Measurements from ENCODE around the gene EGFLAM.

Gene EGFLAM

DNA sequence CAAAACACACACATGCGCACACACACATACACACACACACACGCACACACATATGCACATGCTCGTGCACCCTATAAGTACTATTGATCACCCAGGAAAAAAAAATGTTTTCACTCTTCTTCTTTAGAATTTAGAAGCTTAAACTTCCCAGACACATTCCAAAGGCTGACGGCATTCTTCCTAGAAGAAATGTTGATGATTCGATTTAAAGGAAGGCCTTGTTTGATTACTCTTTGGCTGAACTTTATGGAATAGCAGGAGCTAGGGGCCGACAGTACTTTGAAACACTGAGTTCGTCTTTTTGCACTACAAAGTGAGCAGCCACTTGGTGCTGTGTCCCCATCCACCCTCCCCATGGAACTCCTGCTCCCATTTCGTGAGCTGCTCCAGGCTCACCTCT lies 113.2 kb downstream of the EGFLAM start:
- H3K79me2 ChIP-seq (ENCODE audit: insufficient read depth, low read length): no peaks in the 10 kb centered on the region
- H4K20me1 ChIP-seq (ENCODE audit: insufficient read depth, low read length): no peaks in the 10 kb centered on the region
- H3K36me3 ChIP-seq (ENCODE audit: insufficient read depth, low read length): no peaks in the 10 kb centered on the region
- no peaks in the 10 kb centered on the region for H3K4me1 ChIP-seq (ENCODE audit: insufficient read depth, low read length, severe bottlenecking)
- no peaks in the 10 kb centered on the region for H3K9me2 ChIP-seq (ENCODE audit: low read depth, low read length)
- H3K9ac ChIP-seq (ENCODE audit: low read length): no peak overlapping the region
- H2AFZ ChIP-seq (ENCODE audit: low read length): no peak overlapping the region
- H3K27ac ChIP-seq (ENCODE audit: low read depth, low read length, poor library complexity, severe bottlenecking): no peak overlapping the region
- H3K4me3 ChIP-seq (ENCODE audit: low read depth, low read length, poor library complexity, severe bottlenecking): no peak overlapping the region
- H3F3A ChIP-seq (ENCODE audit: insufficient read depth, low read length): no peaks in the 10 kb centered on the region
- TF ChIP-seq EZH2 (IDR thresholded peaks at IDR 0.05; ENCODE audit: borderline replicate concordance, low read length): no peak
- no peak overlapping the region for H3K4me2 ChIP-seq (ENCODE audit: low read length)
- H3K27me3 ChIP-seq (ENCODE audit: insufficient read depth, low read length): peaks cover 3% of the 10 kb centered on the region; the same call in 1 of the 2 replicates
- no peaks in the 10 kb centered on the region for H3K9me3 ChIP-seq (ENCODE audit: low read length)

DNA sequence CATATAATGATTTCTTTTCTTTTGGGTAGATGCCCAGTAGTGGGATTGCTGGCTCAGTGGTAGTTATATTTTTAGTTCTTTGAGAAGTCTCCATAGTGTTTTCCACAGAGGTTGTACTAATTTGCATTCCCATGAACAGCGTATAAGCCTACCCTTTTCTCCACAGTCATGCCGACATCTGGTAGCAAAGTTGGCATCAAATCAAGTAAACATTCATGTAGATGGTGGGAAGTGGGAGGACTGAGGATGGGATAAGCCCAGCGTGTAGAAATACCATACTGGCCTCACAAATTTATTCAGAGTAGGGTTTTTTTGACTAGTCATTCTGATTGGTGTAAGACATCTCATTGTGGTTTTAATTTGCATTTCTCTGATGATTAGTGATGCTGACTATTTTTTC lies 115.4 kb downstream of the EGFLAM start:
- no peak overlapping the region for H3K27ac ChIP-seq (ENCODE audit: low read depth, low read length, poor library complexity, severe bottlenecking)
- H3K79me2 ChIP-seq (ENCODE audit: insufficient read depth, low read length): no peaks in the 10 kb centered on the region
- no peak overlapping the region for H3K9ac ChIP-seq (ENCODE audit: low read length)
- TF ChIP-seq EZH2 (IDR thresholded peaks at IDR 0.05; ENCODE audit: borderline replicate concordance, low read length): no peak
- TF ChIP-seq, protein P1, sequence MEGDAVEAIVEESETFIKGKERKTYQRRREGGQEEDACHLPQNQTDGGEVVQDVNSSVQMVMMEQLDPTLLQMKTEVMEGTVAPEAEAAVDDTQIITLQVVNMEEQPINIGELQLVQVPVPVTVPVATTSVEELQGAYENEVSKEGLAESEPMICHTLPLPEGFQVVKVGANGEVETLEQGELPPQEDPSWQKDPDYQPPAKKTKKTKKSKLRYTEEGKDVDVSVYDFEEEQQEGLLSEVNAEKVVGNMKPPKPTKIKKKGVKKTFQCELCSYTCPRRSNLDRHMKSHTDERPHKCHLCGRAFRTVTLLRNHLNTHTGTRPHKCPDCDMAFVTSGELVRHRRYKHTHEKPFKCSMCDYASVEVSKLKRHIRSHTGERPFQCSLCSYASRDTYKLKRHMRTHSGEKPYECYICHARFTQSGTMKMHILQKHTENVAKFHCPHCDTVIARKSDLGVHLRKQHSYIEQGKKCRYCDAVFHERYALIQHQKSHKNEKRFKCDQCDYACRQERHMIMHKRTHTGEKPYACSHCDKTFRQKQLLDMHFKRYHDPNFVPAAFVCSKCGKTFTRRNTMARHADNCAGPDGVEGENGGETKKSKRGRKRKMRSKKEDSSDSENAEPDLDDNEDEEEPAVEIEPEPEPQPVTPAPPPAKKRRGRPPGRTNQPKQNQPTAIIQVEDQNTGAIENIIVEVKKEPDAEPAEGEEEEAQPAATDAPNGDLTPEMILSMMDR (IDR thresholded peaks at IDR 0.05; ENCODE audit: low read length): no peak
- H3K9me2 ChIP-seq (ENCODE audit: low read depth, low read length): no peaks in the 10 kb centered on the region
- H3K9me3 ChIP-seq (ENCODE audit: low read length): no peaks in the 10 kb centered on the region
- no peak overlapping the region for H3K4me2 ChIP-seq (ENCODE audit: low read length)
- no peaks in the 10 kb centered on the region for H3F3A ChIP-seq (ENCODE audit: insufficient read depth, low read length)
- no peaks in the 10 kb centered on the region for H3K36me3 ChIP-seq (ENCODE audit: insufficient read depth, low read length)
- H2AFZ ChIP-seq (ENCODE audit: low read length): no peak overlapping the region
- no peaks in the 10 kb centered on the region for H4K20me1 ChIP-seq (ENCODE audit: insufficient read depth, low read length)
- H3K27me3 ChIP-seq (ENCODE audit: insufficient read depth, low read length): peaks cover 3% of the 10 kb centered on the region; the same call in 1 of the 2 replicates
- no peaks in the 10 kb centered on the region for H3K4me1 ChIP-seq (ENCODE audit: insufficient read depth, low read length, severe bottlenecking)
- no peak overlapping the region for H3K4me3 ChIP-seq (ENCODE audit: low read depth, low read length, poor library complexity, severe bottlenecking)

DNA sequence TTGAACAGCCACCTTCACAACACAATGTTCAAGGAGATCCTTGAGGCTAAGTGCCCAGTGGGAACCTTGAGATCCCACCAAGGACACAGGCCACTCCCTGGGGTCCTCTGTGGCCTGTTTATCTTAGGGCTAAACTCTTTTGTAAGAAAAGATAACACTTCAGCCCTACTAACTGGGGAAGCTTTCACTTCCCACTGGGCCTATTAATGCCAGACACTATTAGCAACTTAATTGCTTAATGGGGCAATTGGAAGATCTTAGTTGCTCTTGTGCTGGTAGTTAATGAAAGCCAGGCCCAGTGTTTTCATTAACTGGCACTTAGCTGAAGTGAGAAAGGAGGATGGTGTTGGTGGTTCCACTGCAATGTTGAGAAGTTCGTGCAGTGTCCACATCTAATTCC lies 117.1 kb downstream of the EGFLAM start:
- Histone ChIP-seq H3K36me3 (ENCODE audit: insufficient read depth, low read length) (no peaks in the 10 kb centered on the region), H3K79me2 (ENCODE audit: insufficient read depth, low read length) (no peaks in the 10 kb centered on the region), H3K4me3 (ENCODE audit: low read depth, low read length, poor library complexity, severe bottlenecking) (no peak overlapping the region), H3K27me3 (ENCODE audit: insufficient read depth, low read length) (peaks cover 3% of the 10 kb centered on the region; the same call in 1 of the 2 replicates), H3K4me1 (ENCODE audit: insufficient read depth, low read length, severe bottlenecking) (no peaks in the 10 kb centered on the region), H2AFZ (ENCODE audit: low read length) (no peak overlapping the region), H4K20me1 (ENCODE audit: insufficient read depth, low read length) (no peaks in the 10 kb centered on the region), H3K9me2 (ENCODE audit: low read depth, low read length) (no peaks in the 10 kb centered on the region), H3K9me3 (ENCODE audit: low read length) (no peaks in the 10 kb centered on the region), H3F3A (ENCODE audit: insufficient read depth, low read length) (no peaks in the 10 kb centered on the region), H3K4me2 (ENCODE audit: low read length) (no peak overlapping the region), H3K27ac (ENCODE audit: low read depth, low read length, poor library complexity, severe bottlenecking) (no peak overlapping the region), H3K9ac (ENCODE audit: low read length) (no peak overlapping the region)
- TF ChIP-seq EZH2 (IDR thresholded peaks at IDR 0.05; ENCODE audit: borderline replicate concordance, low read length): no peak
- TF ChIP-seq, protein P1 (IDR thresholded peaks at IDR 0.05; ENCODE audit: low read length): no peak

DNA sequence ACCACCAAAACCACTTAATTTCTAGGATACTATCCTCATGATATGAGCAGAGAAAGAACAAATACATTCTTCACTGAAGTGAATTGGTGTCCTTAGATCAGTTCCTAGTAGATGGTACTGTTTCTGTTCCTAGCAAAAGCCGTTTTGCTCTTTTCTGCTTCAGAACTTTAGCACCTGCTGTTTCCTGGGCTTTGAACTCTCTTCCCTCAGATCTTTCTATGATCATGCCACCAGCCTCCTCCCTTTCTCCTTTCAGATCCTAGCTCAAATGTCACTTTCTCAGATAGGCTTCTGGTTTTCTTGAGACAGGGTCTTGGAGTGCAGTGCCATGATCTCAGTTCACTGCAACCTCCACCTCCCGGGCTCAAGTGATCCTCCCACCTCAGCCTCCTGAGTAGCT lies 118.0 kb downstream of the EGFLAM start:
- Histone ChIP-seq H3K4me1 (ENCODE audit: insufficient read depth, low read length, severe bottlenecking) (no peaks in the 10 kb centered on the region), H3F3A (ENCODE audit: insufficient read depth, low read length) (no peaks in the 10 kb centered on the region), H4K20me1 (ENCODE audit: insufficient read depth, low read length) (no peaks in the 10 kb centered on the region), H3K36me3 (ENCODE audit: insufficient read depth, low read length) (no peaks in the 10 kb centered on the region), H3K79me2 (ENCODE audit: insufficient read depth, low read length) (no peaks in the 10 kb centered on the region), H3K27me3 (ENCODE audit: insufficient read depth, low read length) (peaks cover 3% of the 10 kb centered on the region; the same call in 1 of the 2 replicates), H3K4me3 (ENCODE audit: low read depth, low read length, poor library complexity, severe bottlenecking) (no peak overlapping the region), H3K9me2 (ENCODE audit: low read depth, low read length) (no peaks in the 10 kb centered on the region), H3K9me3 (ENCODE audit: low read length) (no peaks in the 10 kb centered on the region), H3K9ac (ENCODE audit: low read length) (no peak overlapping the region), H2AFZ (ENCODE audit: low read length) (no peak overlapping the region), H3K27ac (ENCODE audit: low read depth, low read length, poor library complexity, severe bottlenecking) (no peak overlapping the region), H3K4me2 (ENCODE audit: low read length) (no peak overlapping the region)
- TF ChIP-seq, protein P1 (IDR thresholded peaks at IDR 0.05; ENCODE audit: low read length): no peak
- no peak for TF ChIP-seq EZH2 (IDR thresholded peaks at IDR 0.05; ENCODE audit: borderline replicate concordance, low read length)

All from OCI-LY1 (cell line).